ENCODE results near the gene IPMK.
"Not testable (repeated sequence)": the region's sequence is repeated elsewhere in the genome, so short reads cannot be mapped to it uniquely, and the experiment has no call there.

DNA sequence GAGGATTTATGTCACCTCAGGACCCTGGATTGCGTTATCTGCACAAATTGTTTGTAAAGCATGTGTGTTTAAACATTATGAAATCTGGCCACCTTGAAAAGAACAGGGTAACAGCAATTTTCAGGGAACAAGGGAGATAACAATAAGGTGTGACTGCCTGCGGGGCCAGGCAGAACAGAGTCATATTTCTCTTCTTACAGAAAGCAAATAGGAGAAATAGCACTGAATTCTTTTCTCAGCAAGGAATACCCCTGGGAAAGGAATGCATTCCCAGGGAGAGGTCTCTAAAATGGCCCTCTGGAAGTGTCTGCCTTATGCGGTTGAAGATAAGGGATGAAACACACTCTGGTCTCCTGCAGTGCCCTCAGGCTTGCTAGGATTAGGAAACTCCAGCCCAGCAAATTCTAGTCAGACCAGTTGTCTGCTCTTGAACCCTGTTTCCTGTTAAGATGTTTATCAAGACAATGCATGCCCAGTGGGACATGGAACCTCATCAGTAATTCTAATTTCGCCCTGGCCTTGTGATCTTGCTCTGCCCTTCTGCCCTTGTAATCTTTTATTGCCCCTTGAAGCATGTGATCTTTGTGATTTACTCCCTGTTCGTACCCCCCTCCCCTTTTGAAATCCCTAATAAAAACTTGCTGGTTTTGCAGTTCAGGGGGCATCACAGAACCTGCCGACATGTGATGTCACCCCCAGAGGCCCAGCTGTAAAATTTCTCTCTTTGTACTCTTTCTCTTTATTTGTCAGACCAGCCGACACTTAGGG is 11.5 kb downstream of the IPMK start:
- not testable (repeated sequence) for TF ChIP-seq POLR2A (IDR thresholded peaks at IDR 0.05; ENCODE audit: low read length); GATA1 (IDR thresholded peaks at IDR 0.05; ENCODE audit: low read depth, low read length)
